Right lobe of liver (tissue), 4 donors: Measurements from ENCODE around the gene MCAM.

Experiments used
- POLR2A ChIP-seq: fragments of 450-650 bp; IDR thresholded peaks from one replicate; pipeline ENCODE4 v1.6.1; 2017; ENCODE audit warnings: antibody characterized with exemption, mild to moderate bottlenecking
- TF ChIP-seq, protein P1 (sequence below), 4 donors: fragments of 200-600 bp in 3 of 4; fragments of 450-650 bp in 1 of 4; IDR thresholded peaks; one replicate each; pipeline versions ENCODE4 v1.5.1 to v1.8.0; 2016 to 2022; ENCODE audit warnings: antibody characterized with exemption in 4 of 4, mild to moderate bottlenecking in 2 of 4
- donor health status: DM: no; HTN: no; CAD: no.
- donor health status: DM: no; HTN: no; CAD: no.
- donor health status: DM: no; HTN: yes; CAD: no.

DNA sequence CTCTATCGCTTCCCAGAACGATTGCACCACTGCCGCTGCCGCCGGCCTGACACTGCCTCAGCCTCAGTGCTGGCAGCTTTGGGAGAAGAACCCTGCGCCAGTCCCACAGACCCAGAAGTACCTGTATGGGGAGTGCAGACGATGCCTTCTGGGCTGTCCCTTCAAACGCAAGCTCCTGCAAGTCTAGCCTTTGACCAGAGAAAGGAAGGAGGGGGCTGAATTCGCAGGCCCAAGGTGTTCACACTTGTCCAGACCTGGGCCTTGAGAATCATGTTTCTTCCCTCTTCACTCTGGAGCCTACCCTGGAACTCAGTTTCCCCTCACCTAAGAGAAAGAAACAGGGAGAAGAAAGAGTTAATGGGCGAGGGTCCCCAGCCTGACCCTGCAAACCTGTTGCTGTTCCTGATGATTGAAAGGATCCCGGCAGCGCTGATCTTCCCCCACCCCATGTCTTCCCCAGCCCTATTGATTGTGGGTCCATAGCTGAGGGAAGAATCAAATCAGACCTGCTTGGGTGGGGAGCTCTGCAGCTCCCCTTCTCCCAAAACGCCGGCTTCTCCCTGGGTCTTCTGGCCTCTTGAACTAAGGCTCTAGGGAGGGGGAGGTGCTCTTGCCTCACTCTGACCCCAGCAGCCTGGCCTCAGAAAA lies 786 bp upstream of the MCAM start:
- TF ChIP-seq, protein P1, sequence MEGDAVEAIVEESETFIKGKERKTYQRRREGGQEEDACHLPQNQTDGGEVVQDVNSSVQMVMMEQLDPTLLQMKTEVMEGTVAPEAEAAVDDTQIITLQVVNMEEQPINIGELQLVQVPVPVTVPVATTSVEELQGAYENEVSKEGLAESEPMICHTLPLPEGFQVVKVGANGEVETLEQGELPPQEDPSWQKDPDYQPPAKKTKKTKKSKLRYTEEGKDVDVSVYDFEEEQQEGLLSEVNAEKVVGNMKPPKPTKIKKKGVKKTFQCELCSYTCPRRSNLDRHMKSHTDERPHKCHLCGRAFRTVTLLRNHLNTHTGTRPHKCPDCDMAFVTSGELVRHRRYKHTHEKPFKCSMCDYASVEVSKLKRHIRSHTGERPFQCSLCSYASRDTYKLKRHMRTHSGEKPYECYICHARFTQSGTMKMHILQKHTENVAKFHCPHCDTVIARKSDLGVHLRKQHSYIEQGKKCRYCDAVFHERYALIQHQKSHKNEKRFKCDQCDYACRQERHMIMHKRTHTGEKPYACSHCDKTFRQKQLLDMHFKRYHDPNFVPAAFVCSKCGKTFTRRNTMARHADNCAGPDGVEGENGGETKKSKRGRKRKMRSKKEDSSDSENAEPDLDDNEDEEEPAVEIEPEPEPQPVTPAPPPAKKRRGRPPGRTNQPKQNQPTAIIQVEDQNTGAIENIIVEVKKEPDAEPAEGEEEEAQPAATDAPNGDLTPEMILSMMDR (IDR thresholded peaks at IDR 0.05): no peak
- TF ChIP-seq POLR2A: no peak
